Neural cell (in vitro differentiated cells): ENCODE data around the gene DEUP1. TPM values are rescaled to one million over a fixed set of nuclear protein-coding genes. Genes with fewer than 3 reads are reported as not detected.

Source experiments
- H2AFZ ChIP-seq: fragments of 200-600, 300-800 bp; sonication (generic), shearing (Covaris generic); 2 replicates; pipeline ENCODE4 v1.6.0; 2014; ENCODE audit warnings: low read depth, mild to moderate bottlenecking, antibody characterized with exemption, low read length, moderate library complexity
- H3F3A ChIP-seq: fragments of 200-600 bp; shearing (Covaris generic); 2 replicates; pipeline ENCODE4 v1.6.1; 2016; ENCODE audit warnings: mild to moderate bottlenecking, moderate library complexity, mixed read lengths, antibody characterized with exemption, low read length; ENCODE audit not compliant: insufficient read depth, poor library complexity, severe bottlenecking
- H3K27ac ChIP-seq: fragments of 200-600, 300-800 bp; sonication (generic), shearing (Covaris generic); 2 replicates; pipeline ENCODE4 v1.5.1; 2014; ENCODE audit warnings: mild to moderate bottlenecking, low read length, moderate library complexity
- H3K27me3 ChIP-seq: fragments of 300-800, 200-600 bp; sonication (generic), shearing (Covaris generic); 2 replicates; pipeline ENCODE4 v1.6.0; 2014; ENCODE audit warnings: mild to moderate bottlenecking, low read depth, low read length, moderate library complexity; ENCODE audit not compliant: insufficient read depth
- H3K36me3 ChIP-seq: fragments of 300-800, 200-600 bp; sonication (generic), shearing (Covaris generic); 2 replicates; pipeline ENCODE4 v1.5.1; 2014; ENCODE audit warnings: mild to moderate bottlenecking, antibody characterized with exemption, low read length, moderate library complexity; ENCODE audit not compliant: insufficient read depth
- H3K4me2 ChIP-seq: fragments of 300-800, 200-600 bp; sonication (generic), shearing (Covaris generic); 2 replicates; pipeline ENCODE4 v1.6.0; 2014; ENCODE audit warnings: mild to moderate bottlenecking, low read length
- H3K4me3 ChIP-seq: fragments of 300-800, 200-600 bp; sonication (generic), shearing (Covaris generic); 2 replicates; pipeline ENCODE4 v1.5.1; 2014; ENCODE audit warnings: mild to moderate bottlenecking, low read length, moderate library complexity
- H3K79me2 ChIP-seq: fragments of 200-600 bp; shearing (Covaris generic); replicated peaks from 2 replicates; pipeline ENCODE4 v1.6.0; 2014; ENCODE audit warnings: mild to moderate bottlenecking, low read length, moderate library complexity; ENCODE audit not compliant: insufficient read depth
- H3K9ac ChIP-seq: fragments of 300-800, 200-600 bp; sonication (generic), shearing (Covaris generic); 2 replicates; pipeline ENCODE4 v1.6.1; 2016; ENCODE audit warnings: mild to moderate bottlenecking, low read length, mixed read lengths
- H3K9me2 ChIP-seq: fragments of 200-600 bp; shearing (Covaris generic); 2 replicates; pipeline ENCODE4 v1.6.1; 2016; ENCODE audit warnings: mild to moderate bottlenecking, low read length, mixed read lengths; ENCODE audit not compliant: insufficient read depth
- H3K9me3 ChIP-seq: fragments of 200-600, 300-800 bp; sonication (generic), shearing (Covaris generic); 2 replicates; pipeline ENCODE4 v1.6.1; 2016; ENCODE audit warnings: mild to moderate bottlenecking, mixed run types, low read length, moderate library complexity, mixed read lengths
- H4K20me1 ChIP-seq: fragments of 200-600 bp; shearing (Covaris generic); 2 replicates; pipeline ENCODE4 v1.6.1; 2016; ENCODE audit warnings: mild to moderate bottlenecking, mixed run types; ENCODE audit not compliant: insufficient read depth
- EP300 ChIP-seq: fragments of 450-650 bp; conservative IDR thresholded peaks from 2 replicates; pipeline ENCODE4 v1.6.1; 2014; ENCODE audit warnings: antibody characterized with exemption, mild to moderate bottlenecking, moderate library complexity; ENCODE audit not compliant: poor library complexity, severe bottlenecking
- EZH2 ChIP-seq: fragments of 200-600, 300-800 bp; shearing (Covaris generic), sonication (generic); IDR thresholded peaks from 2 replicates; pipeline ENCODE4 v1.6.1; 2014; ENCODE audit warnings: antibody characterized with exemption, low read length, borderline replicate concordance, mild to moderate bottlenecking; ENCODE audit not compliant: insufficient read depth, poor library complexity, severe bottlenecking
- MXI1 ChIP-seq: fragments of 450-650 bp; conservative IDR thresholded peaks from 2 replicates; pipeline ENCODE4 v1.6.1; 2014; ENCODE audit warnings: antibody characterized with exemption, mild to moderate bottlenecking; ENCODE audit not compliant: poor library complexity, severe bottlenecking
- POLR2AphosphoS5 ChIP-seq: IDR thresholded peaks from 2 replicates; pipeline ENCODE4 v1.6.1; 2012
- RAD21 ChIP-seq: fragments of 450-650 bp; conservative IDR thresholded peaks from 2 replicates; pipeline ENCODE4 v1.6.1; 2014; ENCODE audit warnings: antibody characterized with exemption, mild to moderate bottlenecking, moderate library complexity
- SMC3 ChIP-seq: fragments of 450-650 bp; conservative IDR thresholded peaks from 2 replicates; pipeline ENCODE4 v1.6.1; 2014; ENCODE audit warnings: antibody characterized with exemption, mild to moderate bottlenecking, moderate library complexity; ENCODE audit not compliant: poor library complexity
- TAF1 ChIP-seq: IDR thresholded peaks from 2 replicates; pipeline ENCODE4 v1.6.1; 2012; ENCODE audit warnings: low read depth
- polyA plus RNA-seq: library from polyadenylated mRNA; depleted of rRNA; stranded (reverse); fragments of >200 nt; gene quantifications from 2 replicates; pipeline ENCODE4 v1.2.3, GENCODE V29; 2014
- TF ChIP-seq, protein P1 (sequence below): IDR thresholded peaks from 2 replicates; pipeline ENCODE4 v1.6.1; 2012; ENCODE audit warnings: borderline replicate concordance
- TF ChIP-seq, protein P2 (sequence below): fragments of 450-650 bp; IDR thresholded peaks from 2 replicates; pipeline ENCODE4 v1.5.1; 2014; ENCODE audit warnings: antibody characterized with exemption, mild to moderate bottlenecking, moderate library complexity; ENCODE audit not compliant: poor library complexity, severe bottlenecking

The DEUP1 gene
- polyA plus RNA-seq, 1 donor from 2014 or later: 0.46 TPM

DNA sequence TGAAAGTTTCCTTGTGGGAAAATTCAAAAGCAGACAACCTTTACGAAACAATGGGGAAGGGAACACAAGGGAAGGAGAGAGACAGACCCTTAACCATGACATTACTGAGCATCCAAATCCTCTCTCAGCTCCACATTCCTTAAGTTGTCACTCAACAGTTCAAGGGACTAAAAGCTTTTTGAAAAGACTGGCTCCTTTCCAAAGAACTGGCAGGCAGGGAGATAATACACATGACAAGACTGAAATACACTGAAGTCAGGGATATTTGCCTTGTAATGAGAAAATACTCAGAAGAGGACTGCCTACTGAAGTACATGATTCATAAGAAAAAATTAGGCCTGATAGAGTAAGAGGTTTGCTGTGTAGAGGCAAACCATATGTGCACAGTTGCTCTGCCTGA lies 143.6 kb downstream of the DEUP1 start:
- no peak overlapping the region for H3K27ac ChIP-seq
- no peak overlapping the region for H3K4me3 ChIP-seq
- no peaks in the 10 kb centered on the region for H3K79me2 ChIP-seq
- TF ChIP-seq SMC3 (no peak), EP300 (peak; percentile 26)
- TF ChIP-seq, protein P1, sequence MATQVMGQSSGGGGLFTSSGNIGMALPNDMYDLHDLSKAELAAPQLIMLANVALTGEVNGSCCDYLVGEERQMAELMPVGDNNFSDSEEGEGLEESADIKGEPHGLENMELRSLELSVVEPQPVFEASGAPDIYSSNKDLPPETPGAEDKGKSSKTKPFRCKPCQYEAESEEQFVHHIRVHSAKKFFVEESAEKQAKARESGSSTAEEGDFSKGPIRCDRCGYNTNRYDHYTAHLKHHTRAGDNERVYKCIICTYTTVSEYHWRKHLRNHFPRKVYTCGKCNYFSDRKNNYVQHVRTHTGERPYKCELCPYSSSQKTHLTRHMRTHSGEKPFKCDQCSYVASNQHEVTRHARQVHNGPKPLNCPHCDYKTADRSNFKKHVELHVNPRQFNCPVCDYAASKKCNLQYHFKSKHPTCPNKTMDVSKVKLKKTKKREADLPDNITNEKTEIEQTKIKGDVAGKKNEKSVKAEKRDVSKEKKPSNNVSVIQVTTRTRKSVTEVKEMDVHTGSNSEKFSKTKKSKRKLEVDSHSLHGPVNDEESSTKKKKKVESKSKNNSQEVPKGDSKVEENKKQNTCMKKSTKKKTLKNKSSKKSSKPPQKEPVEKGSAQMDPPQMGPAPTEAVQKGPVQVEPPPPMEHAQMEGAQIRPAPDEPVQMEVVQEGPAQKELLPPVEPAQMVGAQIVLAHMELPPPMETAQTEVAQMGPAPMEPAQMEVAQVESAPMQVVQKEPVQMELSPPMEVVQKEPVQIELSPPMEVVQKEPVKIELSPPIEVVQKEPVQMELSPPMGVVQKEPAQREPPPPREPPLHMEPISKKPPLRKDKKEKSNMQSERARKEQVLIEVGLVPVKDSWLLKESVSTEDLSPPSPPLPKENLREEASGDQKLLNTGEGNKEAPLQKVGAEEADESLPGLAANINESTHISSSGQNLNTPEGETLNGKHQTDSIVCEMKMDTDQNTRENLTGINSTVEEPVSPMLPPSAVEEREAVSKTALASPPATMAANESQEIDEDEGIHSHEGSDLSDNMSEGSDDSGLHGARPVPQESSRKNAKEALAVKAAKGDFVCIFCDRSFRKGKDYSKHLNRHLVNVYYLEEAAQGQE: no peak
- no peaks in the 10 kb centered on the region for H4K20me1 ChIP-seq
- H3K36me3 ChIP-seq: no peaks in the 10 kb centered on the region
- H3F3A ChIP-seq: peaks cover 6% of the 10 kb centered on the region
- H3K9me3 ChIP-seq: no peaks in the 10 kb centered on the region
- no peak overlapping the region for H3K4me2 ChIP-seq
- no peaks in the 10 kb centered on the region for H3K27me3 ChIP-seq
- H3K9ac ChIP-seq: no peak overlapping the region
- H3K9me2 ChIP-seq: no peaks in the 10 kb centered on the region
- H2AFZ ChIP-seq: no peak overlapping the region

DNA sequence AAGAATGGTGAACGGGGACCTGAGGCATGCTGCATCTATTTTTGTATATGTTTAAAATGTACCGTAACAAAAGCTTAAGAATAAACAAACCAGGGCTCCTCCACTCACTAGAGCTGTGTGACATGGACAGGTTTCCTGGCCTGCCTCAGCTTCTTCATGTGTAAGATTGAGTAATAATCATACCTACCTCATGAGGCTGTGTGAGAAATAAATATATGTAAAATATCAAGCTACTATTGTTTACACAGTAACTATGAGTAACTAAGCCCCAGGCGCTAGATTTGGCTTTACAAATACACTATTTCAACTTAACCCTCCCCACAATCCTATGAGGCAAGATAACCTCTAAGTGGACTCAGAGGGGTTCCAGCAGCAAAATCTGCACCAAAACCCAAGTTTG lies 146.3 kb downstream of the DEUP1 start:
- Histone ChIP-seq H3K4me3 (no peak overlapping the region), H2AFZ (no peak overlapping the region), H3F3A (peaks cover 6% of the 10 kb centered on the region), H3K4me2 (no peak overlapping the region), H3K9me2 (no peaks in the 10 kb centered on the region), H3K9me3 (no peaks in the 10 kb centered on the region), H3K27ac (no peak overlapping the region), H4K20me1 (no peaks in the 10 kb centered on the region), H3K27me3 (no peaks in the 10 kb centered on the region), H3K79me2 (no peaks in the 10 kb centered on the region), H3K36me3 (no peaks in the 10 kb centered on the region), H3K9ac (no peak overlapping the region)
- TF ChIP-seq MXI1 (no peak), EZH2 (no peak), RAD21 (no peak), EP300 (no peak), SMC3 (no peak), TAF1 (no peak), POLR2AphosphoS5 (no peak)
- TF ChIP-seq, protein P2, sequence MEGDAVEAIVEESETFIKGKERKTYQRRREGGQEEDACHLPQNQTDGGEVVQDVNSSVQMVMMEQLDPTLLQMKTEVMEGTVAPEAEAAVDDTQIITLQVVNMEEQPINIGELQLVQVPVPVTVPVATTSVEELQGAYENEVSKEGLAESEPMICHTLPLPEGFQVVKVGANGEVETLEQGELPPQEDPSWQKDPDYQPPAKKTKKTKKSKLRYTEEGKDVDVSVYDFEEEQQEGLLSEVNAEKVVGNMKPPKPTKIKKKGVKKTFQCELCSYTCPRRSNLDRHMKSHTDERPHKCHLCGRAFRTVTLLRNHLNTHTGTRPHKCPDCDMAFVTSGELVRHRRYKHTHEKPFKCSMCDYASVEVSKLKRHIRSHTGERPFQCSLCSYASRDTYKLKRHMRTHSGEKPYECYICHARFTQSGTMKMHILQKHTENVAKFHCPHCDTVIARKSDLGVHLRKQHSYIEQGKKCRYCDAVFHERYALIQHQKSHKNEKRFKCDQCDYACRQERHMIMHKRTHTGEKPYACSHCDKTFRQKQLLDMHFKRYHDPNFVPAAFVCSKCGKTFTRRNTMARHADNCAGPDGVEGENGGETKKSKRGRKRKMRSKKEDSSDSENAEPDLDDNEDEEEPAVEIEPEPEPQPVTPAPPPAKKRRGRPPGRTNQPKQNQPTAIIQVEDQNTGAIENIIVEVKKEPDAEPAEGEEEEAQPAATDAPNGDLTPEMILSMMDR: no peak
- TF ChIP-seq, protein P1: no peak
